ENCODE results near the gene DDI2.

The DDI2 gene

DNA sequence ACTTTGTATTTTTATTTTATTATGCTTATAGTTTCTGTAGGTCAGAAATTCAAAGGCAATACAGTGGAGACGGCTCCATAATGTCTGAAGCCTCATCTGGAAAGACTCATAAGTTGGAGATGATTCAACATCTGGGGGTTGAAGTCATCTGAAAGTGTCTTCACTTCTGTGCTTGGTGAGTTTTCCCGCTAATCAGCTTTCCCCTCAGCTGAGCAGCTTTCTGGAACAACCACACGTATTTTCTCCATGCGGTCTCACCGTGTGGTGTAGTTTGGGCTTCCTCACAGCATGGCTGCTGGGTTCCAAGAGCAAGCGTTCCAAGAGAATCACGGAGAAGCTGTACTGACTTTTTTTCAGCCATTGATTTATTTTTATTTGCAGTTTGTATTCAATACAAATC is 7.6 kb upstream of the DDI2 start:
- H3K9ac ChIP-seq (ENCODE audit: low read length) = no peak overlapping the region
- no peak overlapping the region for H3K27ac ChIP-seq (ENCODE audit: low read depth, low read length)
- H3K9me3 ChIP-seq (ENCODE audit: control insufficient read depth, insufficient read depth, low read depth, low read length) = no peaks in the 10 kb centered on the region
- H3K36me3 ChIP-seq (ENCODE audit: control insufficient read depth, insufficient read depth, low read length) = no peaks in the 10 kb centered on the region
- no peaks in the 10 kb centered on the region for H3K4me1 ChIP-seq (ENCODE audit: control insufficient read depth, insufficient read depth, low read length)
- 0 out of 2 replicates have a peak, but pooled peaks cover 5% of the 10 kb centered on the region for H3K27me3 ChIP-seq (ENCODE audit: control insufficient read depth, insufficient read depth, low read length)
- no peak overlapping the region for H3K4me3 ChIP-seq (ENCODE audit: low read depth, low read length)

DNA sequence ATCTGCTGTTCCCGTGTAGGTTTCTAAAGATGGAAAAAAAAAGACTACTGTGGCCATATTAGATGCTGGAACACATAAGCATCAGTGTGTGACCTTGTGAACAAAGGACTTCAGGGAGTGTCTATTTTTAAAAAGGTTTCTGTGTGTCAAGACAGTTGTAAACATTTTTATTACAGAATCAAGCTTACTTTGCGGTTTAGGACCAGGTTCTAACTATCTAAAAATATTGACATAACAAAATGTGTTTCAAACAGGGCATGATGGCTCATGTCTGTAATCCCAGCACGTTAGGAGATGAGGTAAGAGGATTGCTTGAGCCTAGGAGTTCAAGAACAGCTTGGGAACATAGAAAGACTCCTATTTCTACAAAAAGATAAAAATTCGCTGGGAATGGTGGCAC is 7.1 kb upstream of the DDI2 start:
- Histone ChIP-seq H3K4me1 (ENCODE audit: control insufficient read depth, insufficient read depth, low read length) (no peaks in the 10 kb centered on the region), H3K36me3 (ENCODE audit: control insufficient read depth, insufficient read depth, low read length) (no peaks in the 10 kb centered on the region), H3K9me3 (ENCODE audit: control insufficient read depth, insufficient read depth, low read depth, low read length) (no peaks in the 10 kb centered on the region), H3K27ac (ENCODE audit: low read depth, low read length) (no peak overlapping the region), H3K9ac (ENCODE audit: low read length) (no peak overlapping the region), H3K27me3 (ENCODE audit: control insufficient read depth, insufficient read depth, low read length) (0 out of 2 replicates have a peak, but pooled peaks cover 5% of the 10 kb centered on the region), H3K4me3 (ENCODE audit: low read depth, low read length) (no peak overlapping the region)

DNA sequence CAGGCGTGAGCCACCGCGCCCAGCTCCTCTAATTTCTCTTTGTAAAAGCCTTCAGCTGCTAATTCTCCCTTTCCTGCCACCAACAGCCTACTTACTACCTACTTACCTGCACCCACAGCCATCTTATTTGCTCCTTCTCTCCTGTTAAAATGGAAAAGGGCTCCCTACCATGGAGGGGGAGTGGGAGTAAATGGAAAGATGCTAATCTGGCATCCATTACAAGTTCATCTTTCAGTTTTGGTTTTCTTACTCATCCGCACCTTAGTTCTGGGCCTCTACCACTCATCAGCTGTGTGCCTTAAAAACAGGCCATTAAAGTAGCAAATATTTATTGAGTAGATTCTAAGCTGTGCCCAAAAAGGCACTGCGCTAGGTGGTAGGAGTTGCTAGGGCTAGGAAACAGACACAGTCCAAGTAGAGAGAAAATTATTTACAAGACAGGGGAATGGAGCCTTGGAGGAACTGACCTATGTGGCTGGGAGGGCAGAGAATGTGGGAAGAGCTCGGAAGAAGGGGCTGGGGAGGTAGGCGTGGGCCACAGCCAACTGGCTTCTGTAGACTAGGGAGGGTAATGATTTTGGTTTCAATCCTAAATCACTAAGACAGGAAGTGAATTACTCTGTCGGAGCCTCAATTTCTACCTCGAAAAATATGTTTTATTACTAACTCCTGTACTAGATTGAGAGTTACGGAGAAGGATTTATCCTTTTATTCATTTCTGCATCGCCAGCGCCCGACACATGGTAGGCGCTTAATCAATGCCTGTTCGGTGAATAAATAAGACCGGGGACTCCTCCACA is 685 bp upstream of the DDI2 start:
- H3K27me3 ChIP-seq (ENCODE audit: control insufficient read depth, insufficient read depth, low read length) = no peaks in the 10 kb centered on the region
- H3K4me1 ChIP-seq (ENCODE audit: control insufficient read depth, insufficient read depth, low read length) = peaks cover 12% of the 10 kb centered on the region
- no peaks in the 10 kb centered on the region for H3K36me3 ChIP-seq (ENCODE audit: control insufficient read depth, insufficient read depth, low read length)
- peak overlapping the region; percentile 92 for H3K4me3 ChIP-seq (ENCODE audit: low read depth, low read length)
- H3K27ac ChIP-seq (ENCODE audit: low read depth, low read length) = peak overlapping the region; percentile 31; the same call in 1 of the 2 replicates
- H3K9ac ChIP-seq (ENCODE audit: low read length) = peak overlapping the region; percentile 37
- no peaks in the 10 kb centered on the region for H3K9me3 ChIP-seq (ENCODE audit: control insufficient read depth, insufficient read depth, low read depth, low read length)

DNA sequence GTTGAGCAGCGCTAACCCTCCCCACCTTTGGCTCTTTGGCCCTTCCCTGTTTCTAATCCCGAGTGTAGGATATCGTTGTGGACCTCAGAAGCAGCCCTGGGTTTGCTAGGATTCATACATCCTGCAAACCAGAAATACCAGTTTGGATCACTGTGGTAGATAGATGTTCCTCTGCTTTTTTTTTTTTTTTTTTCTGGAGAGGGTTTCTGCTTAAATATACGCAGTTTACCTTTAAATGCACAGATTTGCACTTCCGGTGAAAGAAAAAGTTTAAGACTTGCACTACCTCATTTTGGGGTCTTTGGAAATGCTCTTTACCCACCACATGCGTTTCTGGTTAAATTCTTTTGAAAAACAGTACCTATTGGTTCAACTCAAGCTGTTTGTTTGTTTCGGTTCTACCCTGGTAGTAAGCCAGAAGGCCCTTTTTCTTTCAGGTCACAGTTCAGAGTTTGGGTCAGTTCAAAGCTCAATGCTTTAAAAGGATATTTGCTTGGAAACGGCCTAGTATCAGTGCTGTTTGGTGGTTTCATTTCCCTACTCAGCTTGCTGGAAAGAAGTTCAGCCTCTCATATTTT is 908 bp downstream of the DDI2 start:
- H3K4me1 ChIP-seq (ENCODE audit: control insufficient read depth, insufficient read depth, low read length) = peaks cover 12% of the 10 kb centered on the region
- H3K9me3 ChIP-seq (ENCODE audit: control insufficient read depth, insufficient read depth, low read depth, low read length) = no peaks in the 10 kb centered on the region
- no peaks in the 10 kb centered on the region for H3K27me3 ChIP-seq (ENCODE audit: control insufficient read depth, insufficient read depth, low read length)
- peak overlapping the region; percentile 97 for H3K9ac ChIP-seq (ENCODE audit: low read length)
- H3K4me3 ChIP-seq (ENCODE audit: low read depth, low read length) = peak overlapping the region; percentile 92
- H3K36me3 ChIP-seq (ENCODE audit: control insufficient read depth, insufficient read depth, low read length) = no peaks in the 10 kb centered on the region
- H3K27ac ChIP-seq (ENCODE audit: low read depth, low read length) = peak overlapping the region; percentile 82

DNA sequence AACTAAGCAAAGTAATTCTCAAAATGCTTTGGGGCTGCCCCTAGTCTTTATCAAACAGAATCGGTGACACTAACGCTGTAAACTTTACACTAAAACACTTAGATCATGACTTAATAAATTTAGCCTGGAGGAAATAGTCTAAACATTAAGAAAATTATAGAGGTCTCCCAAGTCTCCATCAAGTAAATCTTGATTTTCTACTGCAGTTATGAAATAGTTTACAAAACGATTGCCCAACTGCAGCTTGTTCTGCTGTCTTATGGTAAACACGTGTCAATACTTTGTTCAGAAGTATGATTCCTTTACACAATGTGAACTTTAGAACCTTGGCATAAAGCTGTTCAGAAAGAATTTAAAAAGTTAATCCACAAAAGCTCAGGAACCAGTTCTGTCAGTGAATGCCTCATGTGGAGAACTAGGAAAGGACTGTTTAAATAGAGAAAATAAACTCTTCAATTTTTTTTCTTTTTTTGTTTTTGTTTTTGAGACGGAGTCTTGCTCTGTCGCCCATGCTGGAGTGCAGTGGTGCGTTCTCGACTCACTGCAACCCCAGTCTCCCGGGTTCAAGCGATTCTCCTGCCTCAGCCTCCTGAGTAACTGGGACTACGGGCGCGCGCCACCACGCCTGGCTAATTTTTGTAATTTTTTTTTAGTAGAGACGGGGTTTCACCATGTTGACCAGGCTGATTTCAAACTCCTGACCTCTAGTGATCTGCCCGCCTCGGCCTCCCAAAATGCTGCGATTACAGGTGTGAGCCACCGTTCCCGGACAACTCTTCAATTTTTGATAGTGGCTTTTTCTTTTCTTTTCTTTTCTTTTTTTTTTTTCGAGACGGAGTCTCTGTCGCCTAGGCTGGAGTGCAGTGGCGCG is 1.6 kb downstream of the DDI2 start:
- Histone ChIP-seq H3K4me3 (ENCODE audit: low read depth, low read length) (peak overlapping the region; percentile 92), H3K4me1 (ENCODE audit: control insufficient read depth, insufficient read depth, low read length) (peaks cover 12% of the 10 kb centered on the region), H3K36me3 (ENCODE audit: control insufficient read depth, insufficient read depth, low read length) (no peaks in the 10 kb centered on the region), H3K9ac (ENCODE audit: low read length) (peak overlapping the region; percentile 97), H3K27me3 (ENCODE audit: control insufficient read depth, insufficient read depth, low read length) (no peaks in the 10 kb centered on the region), H3K27ac (ENCODE audit: low read depth, low read length) (peak overlapping the region; percentile 82; the same call in 1 of the 2 replicates), H3K9me3 (ENCODE audit: control insufficient read depth, insufficient read depth, low read depth, low read length) (no peaks in the 10 kb centered on the region)

DNA sequence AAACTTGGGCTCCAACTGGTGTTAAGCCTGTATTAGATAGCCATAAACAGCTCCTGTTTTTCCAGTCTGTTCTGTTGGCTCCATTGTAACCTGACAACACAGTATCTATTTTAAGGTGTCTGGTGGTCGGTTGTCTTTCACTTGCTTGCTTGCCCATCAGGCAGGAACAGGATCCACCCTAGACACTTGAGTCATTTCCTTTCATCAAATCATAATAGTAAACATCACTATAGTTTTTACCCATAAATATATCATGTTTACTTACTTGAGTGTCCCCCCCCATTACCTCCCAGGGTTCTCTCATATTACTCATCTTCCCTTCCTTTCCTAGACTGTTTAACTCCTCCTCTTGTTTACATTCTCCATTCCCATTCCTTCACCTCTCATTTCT is 2.9 kb downstream of the DDI2 start:
- no peaks in the 10 kb centered on the region for H3K36me3 ChIP-seq (ENCODE audit: control insufficient read depth, insufficient read depth, low read length)
- no peak overlapping the region for H3K27ac ChIP-seq (ENCODE audit: low read depth, low read length)
- H3K9ac ChIP-seq (ENCODE audit: low read length) = no peak overlapping the region
- H3K4me3 ChIP-seq (ENCODE audit: low read depth, low read length) = peak overlapping the region; percentile 21
- H3K9me3 ChIP-seq (ENCODE audit: control insufficient read depth, insufficient read depth, low read depth, low read length) = no peaks in the 10 kb centered on the region
- H3K4me1 ChIP-seq (ENCODE audit: control insufficient read depth, insufficient read depth, low read length) = peaks cover 15% of the 10 kb centered on the region
- H3K27me3 ChIP-seq (ENCODE audit: control insufficient read depth, insufficient read depth, low read length) = no peaks in the 10 kb centered on the region

DNA sequence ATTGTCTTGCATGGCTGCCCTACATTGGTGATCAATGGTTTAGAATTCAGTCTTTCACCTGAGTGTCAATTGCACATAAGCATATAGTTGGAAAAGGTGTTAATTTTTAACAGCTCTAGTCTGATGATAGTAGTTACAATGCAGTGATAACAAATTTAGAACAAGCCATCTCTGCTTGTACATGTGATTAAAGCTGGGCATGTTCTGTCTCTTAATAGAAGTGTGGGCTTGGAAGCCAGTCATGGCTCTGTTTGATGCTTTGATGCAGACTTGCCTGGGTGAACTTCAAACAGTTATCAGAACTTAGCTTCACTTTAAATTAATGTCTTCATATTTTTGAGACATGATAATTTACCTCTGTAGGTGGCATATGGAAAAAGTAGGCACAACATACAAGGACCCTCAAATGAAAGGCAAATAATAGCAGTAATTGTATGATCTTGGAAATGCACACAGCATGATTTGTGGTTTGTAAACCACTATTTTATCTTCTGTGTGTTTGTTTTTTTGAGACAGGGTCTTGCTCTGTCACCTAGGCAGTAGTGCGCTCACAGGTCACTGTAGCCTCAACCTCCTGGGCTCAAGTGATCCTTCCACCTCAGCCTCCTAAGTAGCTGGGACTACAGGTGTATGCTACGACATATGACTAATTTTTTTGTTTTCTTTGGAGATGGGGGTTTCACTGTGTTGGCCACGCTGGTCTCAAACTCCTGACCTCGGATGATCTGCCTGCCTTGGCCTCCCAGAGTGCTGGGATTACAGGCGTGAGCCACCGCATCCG is 3.8 kb downstream of the DDI2 start:
- peaks cover 15% of the 10 kb centered on the region for H3K4me1 ChIP-seq (ENCODE audit: control insufficient read depth, insufficient read depth, low read length)
- H3K27me3 ChIP-seq (ENCODE audit: control insufficient read depth, insufficient read depth, low read length) = no peaks in the 10 kb centered on the region
- no peaks in the 10 kb centered on the region for H3K36me3 ChIP-seq (ENCODE audit: control insufficient read depth, insufficient read depth, low read length)
- no peak overlapping the region for H3K27ac ChIP-seq (ENCODE audit: low read depth, low read length)
- no peaks in the 10 kb centered on the region for H3K9me3 ChIP-seq (ENCODE audit: control insufficient read depth, insufficient read depth, low read depth, low read length)
- H3K9ac ChIP-seq (ENCODE audit: low read length) = no peak overlapping the region
- H3K4me3 ChIP-seq (ENCODE audit: low read depth, low read length) = no peak overlapping the region

DNA sequence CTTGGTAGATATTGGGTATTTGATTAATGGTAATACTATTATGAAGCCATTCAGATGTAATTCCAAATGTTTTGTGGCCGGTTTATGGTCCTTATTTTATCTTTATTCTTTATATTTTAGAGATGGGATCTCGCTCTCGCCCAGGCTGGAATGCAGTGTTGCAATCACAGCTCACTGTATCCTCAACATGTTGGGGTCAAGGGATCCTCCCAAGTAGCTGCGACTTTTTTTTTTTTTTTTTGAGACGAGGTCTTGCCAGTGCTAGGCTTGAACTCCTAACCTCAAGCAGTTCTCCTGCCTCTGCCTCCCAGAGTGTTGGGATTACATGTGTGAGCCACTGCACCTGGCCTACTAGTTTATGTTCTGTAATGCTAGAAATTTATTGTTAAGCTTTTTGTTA is 4.7 kb downstream of the DDI2 start:
- no peaks in the 10 kb centered on the region for H3K27me3 ChIP-seq (ENCODE audit: control insufficient read depth, insufficient read depth, low read length)
- H3K9me3 ChIP-seq (ENCODE audit: control insufficient read depth, insufficient read depth, low read depth, low read length) = no peaks in the 10 kb centered on the region
- H3K27ac ChIP-seq (ENCODE audit: low read depth, low read length) = no peak overlapping the region
- peaks cover 8% of the 10 kb centered on the region for H3K36me3 ChIP-seq (ENCODE audit: control insufficient read depth, insufficient read depth, low read length)
- H3K4me3 ChIP-seq (ENCODE audit: low read depth, low read length) = no peak overlapping the region
- H3K4me1 ChIP-seq (ENCODE audit: control insufficient read depth, insufficient read depth, low read length) = peaks cover 9% of the 10 kb centered on the region
- no peak overlapping the region for H3K9ac ChIP-seq (ENCODE audit: low read length)

DNA sequence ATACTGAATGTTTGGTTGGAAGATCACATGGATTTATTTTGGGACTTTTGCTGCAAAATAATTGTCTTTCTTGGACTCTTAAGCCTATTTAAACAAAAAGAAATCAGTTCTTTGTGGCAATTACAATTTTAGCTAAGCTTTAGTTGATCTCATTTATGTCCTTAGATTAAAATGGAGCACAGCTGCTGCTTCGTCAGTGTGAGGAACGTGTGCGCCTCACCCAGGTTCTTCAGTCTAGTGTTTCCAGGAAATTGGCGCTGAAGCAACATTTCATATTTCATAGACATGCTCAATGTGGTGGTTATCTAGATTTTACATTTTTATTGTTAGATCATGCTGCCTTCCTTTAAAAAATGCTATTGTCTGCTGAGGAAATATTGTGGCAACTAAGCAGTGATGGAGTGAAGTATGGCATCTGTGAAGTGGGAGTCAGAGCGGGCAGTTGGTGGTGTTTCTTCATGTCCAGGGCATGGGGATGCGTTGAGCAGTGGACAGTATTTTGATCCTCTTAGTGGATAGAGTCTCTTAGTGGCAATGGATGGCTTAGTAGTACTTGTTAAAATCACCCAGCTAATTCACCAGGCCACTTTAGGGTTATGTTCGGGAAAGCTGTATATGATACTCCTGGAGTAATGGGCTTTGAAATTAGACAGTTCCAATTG is 5.6 kb downstream of the DDI2 start:
- no peak overlapping the region for H3K9ac ChIP-seq (ENCODE audit: low read length)
- no peaks in the 10 kb centered on the region for H3K27me3 ChIP-seq (ENCODE audit: control insufficient read depth, insufficient read depth, low read length)
- peaks cover 17% of the 10 kb centered on the region for H3K36me3 ChIP-seq (ENCODE audit: control insufficient read depth, insufficient read depth, low read length)
- H3K4me3 ChIP-seq (ENCODE audit: low read depth, low read length) = no peak overlapping the region
- H3K4me1 ChIP-seq (ENCODE audit: control insufficient read depth, insufficient read depth, low read length) = peaks cover 9% of the 10 kb centered on the region
- H3K27ac ChIP-seq (ENCODE audit: low read depth, low read length) = no peak overlapping the region
- no peaks in the 10 kb centered on the region for H3K9me3 ChIP-seq (ENCODE audit: control insufficient read depth, insufficient read depth, low read depth, low read length)

DNA sequence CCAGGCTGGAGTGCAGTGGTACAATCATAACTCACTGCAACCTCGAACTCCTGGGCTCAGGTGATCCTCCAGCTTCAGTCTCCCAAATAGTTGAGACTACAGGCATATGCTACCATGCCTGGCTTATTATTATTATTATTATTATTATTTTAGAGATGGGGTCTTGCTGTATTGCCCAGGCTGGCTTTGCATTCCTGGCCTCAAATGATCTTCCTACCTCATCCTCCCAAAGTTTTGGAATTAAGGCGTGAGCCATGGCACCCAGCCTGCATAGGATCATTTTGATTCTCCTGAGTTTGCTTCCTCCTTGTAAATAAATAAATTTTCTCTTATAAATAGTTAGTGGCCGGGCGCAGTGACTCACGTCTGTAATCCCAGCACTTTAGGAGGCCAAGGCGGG is 6.2 kb downstream of the DDI2 start:
- no peak overlapping the region for H3K27ac ChIP-seq (ENCODE audit: low read depth, low read length)
- H3K36me3 ChIP-seq (ENCODE audit: control insufficient read depth, insufficient read depth, low read length) = peaks cover 22% of the 10 kb centered on the region
- H3K4me3 ChIP-seq (ENCODE audit: low read depth, low read length) = no peak overlapping the region
- H3K27me3 ChIP-seq (ENCODE audit: control insufficient read depth, insufficient read depth, low read length) = no peaks in the 10 kb centered on the region
- peaks cover 9% of the 10 kb centered on the region for H3K4me1 ChIP-seq (ENCODE audit: control insufficient read depth, insufficient read depth, low read length)
- no peaks in the 10 kb centered on the region for H3K9me3 ChIP-seq (ENCODE audit: control insufficient read depth, insufficient read depth, low read depth, low read length)
- H3K9ac ChIP-seq (ENCODE audit: low read length) = no peak overlapping the region

Measured in HUES6 (cell line).